ENCODE measurements around the gene ALDH8A1.

The ALDH8A1 gene, protein sequence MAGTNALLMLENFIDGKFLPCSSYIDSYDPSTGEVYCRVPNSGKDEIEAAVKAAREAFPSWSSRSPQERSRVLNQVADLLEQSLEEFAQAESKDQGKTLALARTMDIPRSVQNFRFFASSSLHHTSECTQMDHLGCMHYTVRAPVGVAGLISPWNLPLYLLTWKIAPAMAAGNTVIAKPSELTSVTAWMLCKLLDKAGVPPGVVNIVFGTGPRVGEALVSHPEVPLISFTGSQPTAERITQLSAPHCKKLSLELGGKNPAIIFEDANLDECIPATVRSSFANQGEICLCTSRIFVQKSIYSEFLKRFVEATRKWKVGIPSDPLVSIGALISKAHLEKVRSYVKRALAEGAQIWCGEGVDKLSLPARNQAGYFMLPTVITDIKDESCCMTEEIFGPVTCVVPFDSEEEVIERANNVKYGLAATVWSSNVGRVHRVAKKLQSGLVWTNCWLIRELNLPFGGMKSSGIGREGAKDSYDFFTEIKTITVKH

DNA sequence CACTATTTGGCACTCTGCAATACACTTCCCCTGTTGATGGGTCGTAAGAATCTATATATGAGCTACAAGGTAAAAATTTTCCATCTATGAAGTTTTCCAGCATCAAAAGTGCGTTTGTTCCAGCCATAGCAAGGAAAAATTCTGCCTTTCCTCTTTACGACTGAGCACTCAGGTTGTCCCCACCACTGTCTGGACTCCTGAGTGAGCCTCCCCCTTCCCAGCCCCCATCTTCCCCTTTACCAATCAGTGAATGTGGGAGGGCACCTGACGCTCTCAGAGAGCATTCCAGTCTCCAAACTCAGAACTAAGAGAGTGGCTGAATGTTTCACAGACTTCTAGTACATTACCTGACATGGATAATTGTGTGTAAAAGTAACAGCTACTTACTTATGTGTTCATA lies at the start of gene ALDH8A1:
Gene ALDH8A1, minus strand, starts transcription at position 175 of the 400 bp plus-strand sequence. Its CDS starts 48 bp downstream, at position 127.
- DNase-seq: no peak
- TF ChIP-seq POLR2A (IDR thresholded peaks at IDR 0.05; ENCODE audit: low read length): no peak
- no peak for TF ChIP-seq GATA1 (IDR thresholded peaks at IDR 0.05; ENCODE audit: low read depth, low read length)

DNA sequence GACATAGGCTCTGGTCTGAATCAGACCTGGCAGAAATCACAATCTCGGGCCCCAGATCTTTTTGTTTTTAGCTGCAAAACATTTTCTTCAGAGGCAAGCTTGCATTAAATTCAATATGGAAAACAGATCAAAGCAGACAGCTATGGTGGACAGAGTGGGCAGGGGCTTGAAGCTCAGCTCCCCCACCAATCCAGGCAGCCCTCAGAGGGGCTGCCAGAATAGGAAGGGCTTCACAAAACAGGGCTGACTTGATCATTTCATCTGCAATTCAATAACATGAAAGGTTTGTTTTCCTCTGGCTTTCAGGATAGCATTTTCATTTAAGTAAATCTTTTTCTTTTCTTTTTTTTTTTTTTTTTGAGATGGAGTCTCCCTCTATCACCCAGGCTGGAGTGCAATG lies 49.2 kb upstream of the ALDH8A1 start:
- no peak for DNase-seq
- TF ChIP-seq GATA1 (IDR thresholded peaks at IDR 0.05; ENCODE audit: low read depth, low read length): no peak
- TF ChIP-seq POLR2A (IDR thresholded peaks at IDR 0.05; ENCODE audit: low read length): no peak

DNA sequence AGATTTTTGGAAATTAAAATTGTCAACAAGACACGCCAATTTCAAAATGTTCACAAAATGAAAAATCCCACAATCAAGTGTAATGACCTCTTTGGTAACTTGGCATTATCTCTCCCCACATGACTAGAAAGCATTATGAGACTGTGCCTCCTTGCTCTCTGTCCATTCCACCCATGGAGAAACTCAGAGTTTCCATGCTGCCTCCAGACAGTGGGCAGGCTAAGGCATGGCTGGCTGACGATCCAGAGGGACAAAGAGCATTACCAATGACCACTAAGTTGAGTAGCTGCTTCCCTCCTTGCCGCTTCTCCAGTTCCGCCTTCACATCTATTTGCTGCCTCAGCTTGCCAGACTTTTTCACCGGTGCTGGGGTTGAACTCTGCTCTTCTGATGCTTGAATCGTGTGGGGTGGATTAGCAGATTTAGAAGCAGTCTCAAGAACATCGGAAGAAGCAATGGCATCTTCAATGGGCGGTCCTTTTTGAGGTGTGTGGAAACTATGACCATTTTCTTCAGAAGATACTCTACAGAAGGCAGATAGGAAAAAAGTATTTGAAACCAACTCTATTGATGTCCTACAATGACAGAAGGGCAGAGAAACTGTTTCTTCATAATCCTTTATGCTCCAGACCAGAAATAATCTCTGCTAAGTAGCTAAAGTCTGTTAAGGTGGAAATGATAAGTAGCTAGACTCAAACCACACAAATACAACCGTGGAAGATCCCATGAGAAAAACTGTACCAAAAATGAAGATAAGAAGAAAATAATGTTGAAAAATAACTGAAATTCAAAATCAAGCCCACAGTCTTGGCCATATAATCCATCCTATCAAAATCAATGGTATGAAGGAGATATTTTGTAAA lies 47.5 kb upstream of the ALDH8A1 start:
- TF ChIP-seq POLR2A (IDR thresholded peaks at IDR 0.05; ENCODE audit: low read length) (no peak), GATA1 (IDR thresholded peaks at IDR 0.05; ENCODE audit: low read depth, low read length) (no peak)
- DNase-seq: peak in 1 of 2 experiments; percentile 18

DNA sequence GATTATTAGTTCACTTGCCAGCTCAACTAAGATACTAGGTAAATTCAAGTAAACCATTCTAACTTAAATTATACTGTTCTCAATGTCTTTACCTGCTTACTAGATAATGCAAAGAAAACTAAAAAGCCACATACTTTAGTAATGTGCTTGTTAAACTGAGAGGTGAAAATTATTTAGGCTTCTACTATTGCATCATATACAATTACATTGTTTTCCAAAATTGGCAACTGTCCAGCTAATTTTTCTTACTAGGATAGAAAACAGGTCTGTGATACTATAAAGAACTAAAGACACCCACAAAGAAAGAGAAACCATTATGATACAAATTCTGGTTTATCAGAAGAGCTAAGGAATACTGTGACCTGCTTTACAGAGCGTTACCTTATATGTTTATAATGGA lies 45.6 kb upstream of the ALDH8A1 start:
- TF ChIP-seq POLR2A (IDR thresholded peaks at IDR 0.05; ENCODE audit: low read length) (no peak), GATA1 (IDR thresholded peaks at IDR 0.05; ENCODE audit: low read depth, low read length) (no peak)
- peak in 1 of 2 experiments; percentile 19 for DNase-seq

DNA sequence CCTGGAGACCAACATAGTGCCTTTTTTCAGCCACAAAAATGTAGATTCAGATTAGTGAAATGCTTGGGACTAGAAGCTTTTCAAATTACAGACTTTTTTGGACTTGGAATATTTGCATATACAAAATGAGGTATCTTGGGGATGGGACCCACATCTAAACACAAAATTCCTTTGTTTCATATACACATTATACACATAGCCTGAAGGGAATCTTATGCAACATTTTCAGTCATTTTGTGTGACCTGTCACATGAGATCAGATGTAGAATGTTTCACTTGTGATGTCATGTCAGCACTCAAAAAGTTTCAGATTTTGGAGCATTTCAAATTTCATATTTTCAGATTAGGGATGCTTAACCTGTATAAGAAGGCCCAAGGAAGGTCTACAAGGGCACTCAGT lies 44.5 kb upstream of the ALDH8A1 start:
- no peak for TF ChIP-seq GATA1 (IDR thresholded peaks at IDR 0.05; ENCODE audit: low read depth, low read length)
- no peak for DNase-seq

DNA sequence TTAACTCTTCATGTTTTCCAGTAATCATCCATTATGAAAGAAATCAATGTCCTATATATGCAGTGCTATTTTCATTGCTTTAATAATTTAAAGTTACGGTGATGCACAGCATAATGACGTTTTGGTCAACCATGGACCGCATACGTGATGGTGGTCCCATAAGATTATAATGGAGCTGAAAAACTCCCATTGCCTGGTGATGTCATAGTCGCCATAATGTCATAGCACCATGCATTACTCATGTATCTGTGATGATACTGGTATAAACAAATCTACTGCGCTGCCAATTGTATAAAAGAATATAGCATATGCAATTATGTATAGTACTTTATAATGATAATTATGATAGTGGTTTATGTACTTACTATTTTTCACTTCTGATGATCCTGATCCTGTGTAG lies 42.3 kb upstream of the ALDH8A1 start:
- DNase-seq: no peak

DNA sequence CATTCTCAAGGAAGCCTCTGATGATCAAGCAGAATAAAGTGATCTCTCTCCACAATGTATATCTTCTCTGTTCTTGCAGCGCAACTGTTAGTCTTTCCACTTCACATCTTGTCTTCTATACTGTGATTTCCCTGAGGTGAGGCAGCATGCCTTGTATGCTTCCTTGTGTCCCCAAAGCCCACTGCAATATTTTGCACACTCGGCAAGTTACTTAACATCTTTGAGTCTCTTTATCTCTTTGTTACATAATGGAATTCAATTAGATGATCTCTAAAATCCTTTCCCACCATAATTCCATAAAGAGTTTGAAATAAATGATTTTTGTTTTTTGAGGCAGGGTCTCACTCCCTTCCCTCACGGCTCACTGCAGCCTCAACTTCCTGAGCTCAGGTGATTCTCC lies 40.4 kb upstream of the ALDH8A1 start:
- DNase-seq: no peak
- TF ChIP-seq GATA1 (IDR thresholded peaks at IDR 0.05; ENCODE audit: low read depth, low read length) (no peak), POLR2A (IDR thresholded peaks at IDR 0.05; ENCODE audit: low read length) (no peak)

More for the DNA sequence above, 42.3 kb upstream of the ALDH8A1 start:
- TF ChIP-seq POLR2A (IDR thresholded peaks at IDR 0.05; ENCODE audit: low read length) (no peak), GATA1 (IDR thresholded peaks at IDR 0.05; ENCODE audit: low read depth, low read length) (no peak)

DNA sequence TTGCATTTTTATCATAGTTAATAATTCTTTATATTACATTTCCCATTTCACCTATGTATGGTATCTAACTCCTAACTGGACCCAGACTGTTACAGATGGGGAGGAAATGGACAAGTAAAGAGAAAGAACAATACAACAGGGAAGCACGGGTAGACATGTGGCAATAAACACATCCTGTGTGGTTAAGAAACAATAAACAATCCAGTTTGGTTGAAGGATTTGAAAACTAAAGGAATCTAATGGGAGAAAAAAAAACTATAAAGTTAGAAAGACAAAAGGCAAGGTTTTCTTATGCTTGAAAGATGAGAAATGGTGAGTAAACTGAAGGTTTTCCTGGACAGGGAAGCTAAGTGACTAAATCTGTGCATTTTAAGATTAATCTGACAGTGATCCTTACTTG lies 34.9 kb upstream of the ALDH8A1 start:
- DNase-seq: no peak
- no peak for TF ChIP-seq GATA1 (IDR thresholded peaks at IDR 0.05; ENCODE audit: low read depth, low read length)
- TF ChIP-seq POLR2A (IDR thresholded peaks at IDR 0.05; ENCODE audit: low read length): no peak

DNA sequence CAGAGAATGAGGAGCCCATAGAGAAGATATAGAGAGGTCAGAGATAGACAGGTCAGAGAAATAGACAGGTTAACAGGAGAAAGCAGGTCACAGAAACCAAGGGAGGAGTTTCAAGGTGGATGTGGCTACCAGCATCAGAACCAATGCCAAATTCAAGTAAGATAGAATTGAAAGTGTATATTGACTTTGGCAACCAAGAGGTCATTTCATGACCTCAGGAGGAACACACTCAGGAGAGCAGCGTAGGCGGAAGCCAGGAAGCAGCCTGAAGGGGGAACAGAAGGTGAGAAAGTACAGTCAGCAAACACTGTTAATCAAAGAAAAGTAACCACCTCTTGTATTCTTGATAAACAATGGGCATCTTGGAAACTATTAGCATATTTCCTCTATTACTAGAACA lies 33.9 kb upstream of the ALDH8A1 start:
- no peak for DNase-seq
- TF ChIP-seq GATA1 (IDR thresholded peaks at IDR 0.05; ENCODE audit: low read depth, low read length) (no peak), POLR2A (IDR thresholded peaks at IDR 0.05; ENCODE audit: low read length) (no peak)

DNA sequence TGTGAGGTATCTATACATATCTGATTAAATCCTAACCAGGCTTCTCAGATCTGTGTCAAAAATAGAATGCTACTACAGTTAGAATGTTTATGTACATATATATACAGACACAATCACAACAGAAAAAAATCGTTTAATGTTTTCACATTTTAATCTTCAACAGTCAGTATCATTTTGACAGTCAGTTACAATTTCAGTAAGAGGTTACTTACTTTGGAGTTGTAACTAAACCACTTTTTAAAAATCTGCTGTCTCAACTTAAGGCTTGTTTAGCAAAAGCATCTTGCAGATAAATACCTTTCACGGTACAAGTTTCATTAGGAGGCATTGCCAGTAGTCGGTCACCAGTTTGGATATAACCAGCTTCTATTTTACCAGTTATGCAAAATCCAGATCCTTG lies 32.3 kb upstream of the ALDH8A1 start:
- TF ChIP-seq GATA1 (IDR thresholded peaks at IDR 0.05; ENCODE audit: low read depth, low read length) (no peak), POLR2A (IDR thresholded peaks at IDR 0.05; ENCODE audit: low read length) (no peak)
- DNase-seq: no peak

DNA sequence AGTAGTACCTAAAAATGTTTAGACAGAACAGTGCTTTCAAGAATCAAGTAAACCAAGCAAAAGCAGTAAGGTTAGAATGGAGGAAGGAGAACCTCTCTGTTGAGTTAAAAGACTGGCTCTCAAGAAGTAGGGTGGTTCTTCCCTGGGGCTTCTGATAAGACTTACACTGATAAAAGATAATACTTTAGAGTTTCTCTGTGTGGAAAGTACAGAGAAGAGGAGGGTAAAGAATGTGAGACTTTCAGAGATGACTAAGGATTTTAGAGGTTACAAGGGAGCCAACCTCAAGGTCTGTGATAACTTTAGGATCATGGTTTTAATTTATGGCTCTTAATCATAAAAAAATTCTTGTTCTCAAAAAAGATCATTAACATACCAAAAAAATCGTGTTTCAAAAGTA lies 30.9 kb upstream of the ALDH8A1 start:
- TF ChIP-seq GATA1 (IDR thresholded peaks at IDR 0.05; ENCODE audit: low read depth, low read length) (no peak), POLR2A (IDR thresholded peaks at IDR 0.05; ENCODE audit: low read length) (peak; percentile 17)

DNA sequence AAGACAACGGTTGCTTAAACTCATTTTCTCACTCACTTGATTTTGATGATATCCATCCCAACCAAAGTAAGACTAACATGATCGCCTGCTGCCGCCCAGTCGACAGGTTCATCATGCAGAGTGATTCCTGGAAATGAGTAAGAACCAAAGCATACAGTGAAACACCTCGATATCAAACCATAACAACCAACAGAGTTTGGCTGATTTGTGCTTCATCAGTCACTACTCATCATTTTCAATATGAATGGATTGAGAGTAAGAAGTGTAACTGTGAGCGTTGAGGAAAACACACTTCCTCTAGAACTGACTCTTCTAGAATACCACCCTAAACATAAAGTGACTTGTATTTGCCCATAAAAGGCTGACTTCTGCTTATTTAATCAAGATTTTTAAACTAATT lies 29.2 kb upstream of the ALDH8A1 start:
- TF ChIP-seq GATA1 (IDR thresholded peaks at IDR 0.05; ENCODE audit: low read depth, low read length) (no peak), POLR2A (IDR thresholded peaks at IDR 0.05; ENCODE audit: low read length) (no peak)
- DNase-seq: no peak

More for the DNA sequence above, 30.9 kb upstream of the ALDH8A1 start:
- peak; percentile 72 to 89 for DNase-seq

DNA sequence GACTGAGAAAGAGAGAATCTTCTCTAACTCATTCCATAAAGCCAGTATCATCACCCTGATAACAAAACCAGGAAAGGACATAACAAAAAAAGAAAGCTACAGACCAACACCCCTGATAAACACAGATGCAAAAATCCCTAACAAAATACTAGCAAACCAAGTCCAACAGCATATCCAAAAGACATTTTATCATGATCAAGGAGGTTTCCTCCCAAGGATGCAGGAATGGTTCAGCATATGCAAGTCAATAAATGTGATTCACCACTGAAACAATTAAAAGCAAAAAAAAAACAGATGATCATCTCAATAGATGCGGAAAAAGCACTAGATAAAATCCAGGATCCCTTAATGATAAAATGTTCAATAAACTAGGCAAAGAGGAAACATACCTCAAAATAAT lies 24.5 kb upstream of the ALDH8A1 start:
- no peak for DNase-seq
- no peak for TF ChIP-seq GATA1 (IDR thresholded peaks at IDR 0.05; ENCODE audit: low read depth, low read length)
- no peak for TF ChIP-seq POLR2A (IDR thresholded peaks at IDR 0.05; ENCODE audit: low read length)

DNA sequence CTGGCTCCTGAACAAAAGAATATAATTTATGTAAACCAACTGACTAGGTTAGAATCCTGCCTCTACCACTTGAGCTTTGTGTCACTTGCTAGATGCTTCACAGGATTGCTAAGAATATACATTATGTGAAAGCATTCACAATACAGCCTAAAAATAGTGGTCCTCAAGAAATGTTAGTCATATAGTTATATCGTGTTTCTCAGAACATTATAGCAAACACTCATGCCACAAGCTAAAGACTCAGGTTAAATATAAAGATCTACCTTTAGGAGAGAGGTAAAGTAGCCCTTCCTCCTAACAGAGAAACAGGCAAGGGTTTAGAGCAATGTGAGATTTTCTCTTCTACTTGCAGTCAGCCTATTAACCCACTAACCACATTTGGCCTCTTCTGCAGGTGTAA lies 17.8 kb upstream of the ALDH8A1 start:
- no peak for DNase-seq
- TF ChIP-seq POLR2A (IDR thresholded peaks at IDR 0.05; ENCODE audit: low read length) (no peak), GATA1 (IDR thresholded peaks at IDR 0.05; ENCODE audit: low read depth, low read length) (no peak)

Data from erythroblast (primary cell).